IMR-90 (cell line): ENCODE data around the gene CGNL1. TPM values are rescaled to one million over a fixed set of nuclear protein-coding genes. Genes with fewer than 3 reads are reported as not detected.

Experiments
- ATAC-seq: fragments of 200-7000 bp; cut with Tn5 transposase; 2 replicates; pipeline ENCODE4 v1.9.1; 2020; ENCODE audit warnings: low read depth, mild to moderate bottlenecking, moderate library complexity
- BruUV-seq: library from RNA; stranded (reverse); fragments of 400-500 nt; replicated peaks from 2 replicates; lab custom pipeline; 2021; lab: Mats Ljungman, UMichigan
- CTCF ChIA-PET: fragments of 300-600 bp; formaldehyde crosslinking; extraction: SDS; loops from one replicate; lab custom pipeline; 2021; ENCODE audit warnings: antibody characterized with exemption; lab: Yijun Ruan, JAX
- POLR2A ChIA-PET: fragments of 300-600 bp; sonication (Branson Sonifier 250); formaldehyde crosslinking; loops from one replicate; lab custom pipeline; 2022; ENCODE audit warnings: antibody characterized with exemption; ENCODE audit not compliant: unreplicated experiment; lab: Charles Lee
- DNase-seq: peaks from one replicate; pipeline ENCODE4 v3.0.0; 2013
- H2AFZ ChIP-seq: replicated peaks from 2 replicates; pipeline ENCODE3; 2013; ENCODE audit warnings: low read length, mild to moderate bottlenecking; ENCODE audit not compliant: poor library complexity
- H2AK5ac ChIP-seq: 2 replicates; pipeline ENCODE4 v1.6.1; 2013; ENCODE audit warnings: low read depth, low read length, inconsistent platforms
- H2AK9ac ChIP-seq: replicated peaks from 2 replicates; pipeline ENCODE3; 2013; ENCODE audit warnings: mild to moderate bottlenecking, low read depth, low read length, moderate library complexity; ENCODE audit not compliant: poor library complexity
- H2BK120ac ChIP-seq: 2 replicates; pipeline ENCODE4 v1.6.1; 2013; ENCODE audit warnings: low read depth, low read length, inconsistent platforms
- H2BK15ac ChIP-seq: 3 replicates; pipeline ENCODE4 v1.6.1; 2013; ENCODE audit warnings: low read depth, low read length, inconsistent platforms
- H2BK20ac ChIP-seq: 2 replicates; pipeline ENCODE4 v1.6.1; 2013; ENCODE audit warnings: low read depth, mild to moderate bottlenecking, inconsistent platforms, low read length, moderate library complexity
- H2BK5ac ChIP-seq: 2 replicates; pipeline ENCODE4 v1.6.1; 2013; ENCODE audit warnings: mild to moderate bottlenecking, low read depth, low read length, inconsistent platforms; ENCODE audit not compliant: poor library complexity, severe bottlenecking
- H3K14ac ChIP-seq: replicated peaks from 2 replicates; pipeline ENCODE4 v1.6.1; 2013; ENCODE audit warnings: low read depth, low read length, inconsistent platforms
- H3K18ac ChIP-seq: 2 replicates; pipeline ENCODE4 v1.6.1; 2013; ENCODE audit warnings: low read depth, low read length, control low read depth
- H3K23ac ChIP-seq: 2 replicates; pipeline ENCODE4 v1.6.1; 2013; ENCODE audit warnings: low read depth, low read length, inconsistent platforms
- H3K27ac ChIP-seq: 2 replicates; pipeline ENCODE4 v1.5.1; 2013; ENCODE audit warnings: mild to moderate bottlenecking, control low read depth, low read length; ENCODE audit not compliant: insufficient read depth
- H3K27me3 ChIP-seq: 2 replicates; pipeline ENCODE4 v1.6.1; 2013; ENCODE audit warnings: low read length; ENCODE audit not compliant: control insufficient read depth, insufficient read depth
- H3K36me3 ChIP-seq: 2 replicates; pipeline ENCODE4 v1.6.1; 2013; ENCODE audit warnings: low read length, mixed read lengths; ENCODE audit not compliant: control insufficient read depth, insufficient read depth
- H3K4ac ChIP-seq: 2 replicates; pipeline ENCODE4 v1.6.1; 2013; ENCODE audit warnings: low read depth, low read length, inconsistent platforms
- H3K4me1 ChIP-seq: 2 replicates; pipeline ENCODE4 v1.6.1; 2013; ENCODE audit warnings: low read length, mixed read lengths; ENCODE audit not compliant: control insufficient read depth, insufficient read depth
- H3K4me2 ChIP-seq: 2 replicates; pipeline ENCODE4 v1.6.1; 2013; ENCODE audit warnings: low read depth, mild to moderate bottlenecking, control low read depth, low read length, moderate library complexity
- H3K4me3 ChIP-seq: 2 replicates; pipeline ENCODE4 v1.5.1; 2013; ENCODE audit warnings: low read depth, mild to moderate bottlenecking, control low read depth, low read length, moderate library complexity; ENCODE audit not compliant: insufficient read depth
- H3K56ac ChIP-seq: 2 replicates; pipeline ENCODE4 v1.6.1; 2013; ENCODE audit warnings: low read length, inconsistent platforms; ENCODE audit not compliant: insufficient read depth; ENCODE audit errors: extremely low read depth
- H3K79me1 ChIP-seq, 2 experiments: 2 replicates each; pipeline ENCODE4 v1.6.1; 2013; ENCODE audit warnings: low read length in 2 of 2, inconsistent platforms in 1 of 2, low read depth in 1 of 2
- H3K9ac ChIP-seq: 2 replicates; pipeline ENCODE4 v1.6.1; 2013; ENCODE audit warnings: low read depth, low read length, control low read depth
- H3K9me1 ChIP-seq: 2 replicates; pipeline ENCODE4 v1.6.1; 2013; ENCODE audit warnings: low read length, inconsistent platforms; ENCODE audit not compliant: insufficient read depth
- H3K9me3 ChIP-seq: 2 replicates; pipeline ENCODE4 v1.6.1; 2013; ENCODE audit warnings: low read length; ENCODE audit not compliant: control insufficient read depth, insufficient read depth
- H4K20me1 ChIP-seq: 2 replicates; pipeline ENCODE4 v1.6.1; 2013; ENCODE audit warnings: low read length, inconsistent platforms; ENCODE audit not compliant: insufficient read depth
- H4K5ac ChIP-seq: 2 replicates; pipeline ENCODE4 v1.6.1; 2013; ENCODE audit warnings: mild to moderate bottlenecking, low read depth, low read length, control low read depth
- H4K8ac ChIP-seq, 2 experiments: 2 replicates each; pipeline ENCODE4 v1.6.1; 2013; ENCODE audit warnings: low read depth in 2 of 2, low read length in 2 of 2, control low read depth in 1 of 2, inconsistent platforms in 1 of 2
- H4K91ac ChIP-seq: 2 replicates; pipeline ENCODE4 v1.6.1; 2013; ENCODE audit warnings: low read depth, low read length, inconsistent platforms; ENCODE audit not compliant: insufficient read depth
- CHD1 ChIP-seq: IDR thresholded peaks from 2 replicates; pipeline ENCODE4 v1.6.1; 2012; ENCODE audit warnings: low read depth, low read length, improper control_type of control experiment
- MAFK ChIP-seq: IDR thresholded peaks from 2 replicates; pipeline ENCODE4 v1.6.1; 2012; ENCODE audit warnings: low read depth, low read length, improper control_type of control experiment
- MAZ ChIP-seq: IDR thresholded peaks from 2 replicates; pipeline ENCODE4 v1.6.1; 2012; ENCODE audit warnings: low read depth, mild to moderate bottlenecking, low read length, improper control_type of control experiment, moderate library complexity, borderline replicate concordance
- MXI1 ChIP-seq: IDR thresholded peaks from 2 replicates; pipeline ENCODE4 v1.6.1; 2012; ENCODE audit warnings: low read depth, mild to moderate bottlenecking, low read length, moderate library complexity, borderline replicate concordance
- NFE2L2 ChIP-seq: fragments of 150-350 bp; IDR thresholded peaks from 2 replicates; pipeline ENCODE4 v1.6.1; 2016; ENCODE audit warnings: low read depth, mild to moderate bottlenecking, low read length
- POLR2A ChIP-seq: IDR thresholded peaks from 2 replicates; pipeline ENCODE4 v1.6.1; 2012; ENCODE audit warnings: mild to moderate bottlenecking, low read depth, low read length
- RCOR1 ChIP-seq: IDR thresholded peaks from 2 replicates; pipeline ENCODE4 v1.6.1; 2012; ENCODE audit warnings: mild to moderate bottlenecking, low read length, improper control_type of control experiment; ENCODE audit not compliant: insufficient replicate concordance
- RFX5 ChIP-seq: IDR thresholded peaks from 2 replicates; pipeline ENCODE4 v1.8.0; 2012; ENCODE audit warnings: low read depth, mild to moderate bottlenecking, low read length, moderate library complexity
- whole genome bisulfite sequencing, 2 experiments: methylation state at CpG; one replicate each; pipeline versions ENCODE4 v1.1.5 to v1.1.7; 2013; ENCODE audit warnings: missing lambda C conversion rate in 2 of 2; ENCODE audit not compliant: insufficient read length in 1 of 2; ENCODE audit errors: extremely low coverage in 2 of 2; 5-methylcytosine and 5-hydroxymethylcytosine counted together
- dilution Hi-C: fragments of 300-500 bp; cut with HindIII; formaldehyde crosslinking; loops from one replicate; pipeline ENCODE4 v1.14.3; 2018; ENCODE audit warnings: low sequenced_read_pairs; ENCODE audit not compliant: unreplicated experiment
- in situ Hi-C: fragments of 300-500 bp; cut with MboI; formaldehyde crosslinking; loops from 3 replicates; pipeline ENCODE4 v1.14.3; 2019; ENCODE audit warnings: low sequenced_read_pairs, inconsistent platforms, mixed read lengths
- intact Hi-C: fragments of 100-400 bp; cut with micrococcal nuclease; formaldehyde crosslinking; loops from 2 replicates; pipeline ENCODE4 v1.10.0; 2022
- polyA plus RNA-seq, 3 experiments: library from polyadenylated mRNA; depleted of rRNA; stranded (reverse); fragments of >200 nt; gene quantifications; 2 replicates each; pipeline ENCODE4 v1.2.3, GENCODE V29; 2012; ENCODE audit warnings: low replicate concordance in 1 of 3
- total RNA-seq: library from RNA; depleted of rRNA; stranded (reverse); fragments of >200 nt; gene quantifications from 2 replicates; pipeline ENCODE4 v1.2.3, GENCODE V29; 2012
- TF ChIP-seq, protein P1 (sequence below): conservative IDR thresholded peaks from 2 replicates; pipeline ENCODE4 v1.5.1; 2012; ENCODE audit warnings: mild to moderate bottlenecking, low read depth, low read length, improper control_type of control experiment
- TF ChIP-seq, protein P2 (sequence below): fragments of 150-350 bp; IDR thresholded peaks from 2 replicates; pipeline ENCODE4 v1.6.1; 2017; ENCODE audit warnings: mild to moderate bottlenecking, antibody characterized with exemption, low read length, low read depth

CGNL1 gene
- total and polyA plus RNA-seq, 2 of the 4 experiments (the other 2 are of a cell fraction) = 0.07 to 0.18 TPM

DNA sequence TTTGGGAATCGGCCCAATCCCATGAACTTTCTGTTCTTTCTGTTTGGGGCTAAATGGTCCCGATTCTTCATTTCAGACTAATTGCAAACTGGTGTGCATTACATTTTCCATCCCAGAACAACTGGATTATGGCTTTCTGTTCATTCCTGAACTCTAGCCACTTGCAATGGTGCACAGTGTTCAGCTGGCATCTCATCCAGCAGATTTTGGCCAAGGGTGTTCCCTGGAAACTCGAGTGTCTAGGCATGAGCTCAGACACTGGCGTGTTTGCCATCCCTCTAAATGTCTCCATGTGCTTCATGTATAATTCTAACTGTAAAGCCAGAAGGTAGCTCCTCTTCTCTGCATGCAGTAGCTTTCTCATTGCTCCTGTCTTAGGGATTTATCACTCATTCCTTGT lies 118.3 kb downstream of the CGNL1 start:
- DNase-seq (no peak), ATAC-seq (no peak)
- no peak overlapping the region for H4K8ac ChIP-seq
- no peak overlapping the region for H2BK15ac ChIP-seq
- ChIA-PET POLR2A (no interaction called here), CTCF (interaction anchor here (1.7 kb wide), 1 partner anchor 154 kb away, joined by 4 read pairs; no protein-coding TSS in a partner anchor)
- dilution Hi-C loops (no loop called here), in situ Hi-C loops (no loop called here), intact Hi-C loops (no loop called here)
- H3K27me3 ChIP-seq = no peaks in the 10 kb centered on the region
- H2AK9ac ChIP-seq = no peak overlapping the region
- WGBS, 2 experiments = no CpG with 5 or more reads among the region's 4 CpGs
- no peak overlapping the region for H3K4me2 ChIP-seq
- TF ChIP-seq MAFK = no peak
- TF ChIP-seq MXI1 = no peak
- TF ChIP-seq POLR2A = no peak
- no peak for TF ChIP-seq RFX5
- no peak for TF ChIP-seq NFE2L2
- TF ChIP-seq, protein P1, sequence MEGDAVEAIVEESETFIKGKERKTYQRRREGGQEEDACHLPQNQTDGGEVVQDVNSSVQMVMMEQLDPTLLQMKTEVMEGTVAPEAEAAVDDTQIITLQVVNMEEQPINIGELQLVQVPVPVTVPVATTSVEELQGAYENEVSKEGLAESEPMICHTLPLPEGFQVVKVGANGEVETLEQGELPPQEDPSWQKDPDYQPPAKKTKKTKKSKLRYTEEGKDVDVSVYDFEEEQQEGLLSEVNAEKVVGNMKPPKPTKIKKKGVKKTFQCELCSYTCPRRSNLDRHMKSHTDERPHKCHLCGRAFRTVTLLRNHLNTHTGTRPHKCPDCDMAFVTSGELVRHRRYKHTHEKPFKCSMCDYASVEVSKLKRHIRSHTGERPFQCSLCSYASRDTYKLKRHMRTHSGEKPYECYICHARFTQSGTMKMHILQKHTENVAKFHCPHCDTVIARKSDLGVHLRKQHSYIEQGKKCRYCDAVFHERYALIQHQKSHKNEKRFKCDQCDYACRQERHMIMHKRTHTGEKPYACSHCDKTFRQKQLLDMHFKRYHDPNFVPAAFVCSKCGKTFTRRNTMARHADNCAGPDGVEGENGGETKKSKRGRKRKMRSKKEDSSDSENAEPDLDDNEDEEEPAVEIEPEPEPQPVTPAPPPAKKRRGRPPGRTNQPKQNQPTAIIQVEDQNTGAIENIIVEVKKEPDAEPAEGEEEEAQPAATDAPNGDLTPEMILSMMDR = no peak
- no peak for TF ChIP-seq RCOR1
- TF ChIP-seq MAZ = no peak
- TF ChIP-seq CHD1 = no peak
- TF ChIP-seq, protein P2, sequence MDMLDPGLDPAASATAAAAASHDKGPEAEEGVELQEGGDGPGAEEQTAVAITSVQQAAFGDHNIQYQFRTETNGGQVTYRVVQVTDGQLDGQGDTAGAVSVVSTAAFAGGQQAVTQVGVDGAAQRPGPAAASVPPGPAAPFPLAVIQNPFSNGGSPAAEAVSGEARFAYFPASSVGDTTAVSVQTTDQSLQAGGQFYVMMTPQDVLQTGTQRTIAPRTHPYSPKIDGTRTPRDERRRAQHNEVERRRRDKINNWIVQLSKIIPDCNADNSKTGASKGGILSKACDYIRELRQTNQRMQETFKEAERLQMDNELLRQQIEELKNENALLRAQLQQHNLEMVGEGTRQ = no peak
- H3K9ac ChIP-seq = no peak overlapping the region
- no peak overlapping the region for H2BK5ac ChIP-seq
- no peak overlapping the region for H3K23ac ChIP-seq
- no peaks in the 10 kb centered on the region for H3K9me1 ChIP-seq
- no peaks in the 10 kb centered on the region for H3K79me1 ChIP-seq
- no peak overlapping the region for H3K18ac ChIP-seq
- no peaks in the 10 kb centered on the region for H3K9me3 ChIP-seq
- H3K56ac ChIP-seq = no peak overlapping the region
- H3K36me3 ChIP-seq = no peaks in the 10 kb centered on the region
- no peak overlapping the region for H3K4me3 ChIP-seq
- H4K20me1 ChIP-seq = no peaks in the 10 kb centered on the region
- no peak overlapping the region for H3K14ac ChIP-seq
- no peak overlapping the region for H2AK5ac ChIP-seq
- H3K4me1 ChIP-seq = no peaks in the 10 kb centered on the region
- H3K27ac ChIP-seq = no peak overlapping the region
- H2AFZ ChIP-seq = no peak overlapping the region
- no TSS peak for BruUV-seq
- H4K91ac ChIP-seq = no peak overlapping the region
- no peak overlapping the region for H2BK20ac ChIP-seq
- H3K4ac ChIP-seq = no peak overlapping the region
- H2BK120ac ChIP-seq = no peak overlapping the region
- no peak overlapping the region for H4K5ac ChIP-seq
